ENCODE data around the gene MAP3K21.

DNA sequence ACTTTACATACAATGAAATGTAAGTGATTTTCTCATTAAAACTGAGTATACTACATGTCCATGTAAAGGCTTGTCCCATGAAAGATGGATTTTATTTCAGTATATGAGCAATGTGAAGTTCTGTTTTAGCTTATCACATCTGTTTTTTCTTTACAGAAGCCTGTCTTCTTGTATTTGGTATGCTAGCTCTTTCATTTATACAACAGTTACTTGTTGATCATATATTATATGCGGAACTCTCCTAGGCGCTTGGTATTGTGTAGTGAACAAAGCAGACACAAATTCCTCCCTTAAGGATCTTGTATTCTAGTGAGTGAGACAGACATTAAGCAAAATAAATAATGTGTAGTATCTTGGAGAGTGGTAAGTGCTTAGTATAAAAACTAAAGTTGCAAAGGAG lies 10.6 kb downstream of the MAP3K21 start:
- TF ChIP-seq CBX8 (IDR thresholded peaks at IDR 0.05; ENCODE audit: borderline replicate concordance, low read depth, low read length) (no peak), CREB1 (IDR thresholded peaks at IDR 0.05) (no peak), POLR2A (IDR thresholded peaks at IDR 0.05; ENCODE audit: control extremely low read depth in 1 of 2, low read depth in 2 of 2, low read length in 2 of 2) (no peak), CTCF (IDR thresholded peaks at IDR 0.05; ENCODE audit: control extremely low read depth in 1 of 3, insufficient read depth in 1 of 3, low read depth in 1 of 3, low read length in 3 of 3) (no peak), EZH2 (IDR thresholded peaks at IDR 0.05; ENCODE audit: low read depth, low read length, severe bottlenecking) (no peak), RAD21 (IDR thresholded peaks at IDR 0.05 in 1 of 2, conservative IDR thresholded peaks at IDR 0.05 in 1 of 2; ENCODE audit: low read depth in 2 of 2, low read length in 2 of 2) (no peak), JUN (IDR thresholded peaks at IDR 0.05; ENCODE audit: low read depth, low read length) (no peak)

Data from H1 (cell line).